HG03095 (cell line): ENCODE data around the gene TEDC2.
"Not testable (repeated sequence)": the region's sequence is repeated elsewhere in the genome, so short reads cannot be mapped to it uniquely, and the experiment has no call there.

ENCODE experiments used
- ATAC-seq: cut with Tn5 transposase; IDR thresholded peaks from one replicate; pipeline ENCODE4 v1.9.1; 2021; ENCODE audit warnings: moderate library complexity; ENCODE audit not compliant: unreplicated experiment

Gene TEDC2

GRCh38 chr16:2475413-2476344, 15.8 kb downstream of the TEDC2 start:
- peak; percentile 8 for ATAC-seq

GRCh38 chr16:2476345-2476720, 16.4 kb downstream of the TEDC2 start:
- no peak for ATAC-seq

DNA sequence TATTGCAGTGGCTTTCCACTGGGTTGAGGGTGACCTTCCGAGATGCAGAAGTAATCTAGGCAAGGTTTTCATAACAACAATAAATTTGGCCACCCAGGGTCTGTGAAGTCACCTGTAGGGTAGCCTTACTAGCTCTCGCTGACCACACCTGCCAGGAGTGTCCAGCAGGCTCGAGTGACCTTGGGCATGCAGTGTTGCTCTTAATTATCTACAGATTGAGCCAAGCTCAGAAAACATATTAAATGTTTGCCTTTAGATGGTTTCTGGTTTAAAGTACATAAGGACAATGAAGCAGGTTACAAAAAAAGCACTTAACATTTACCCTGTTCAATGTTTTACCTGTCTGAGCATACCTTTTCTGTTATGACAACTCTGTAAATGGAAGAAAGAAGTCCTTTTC, 16.8 kb downstream of the TEDC2 start:
- ATAC-seq: no peak

GRCh38 chr16:2477327-2477726, 17.4 kb downstream of the TEDC2 start:
- ATAC-seq: no peak

DNA sequence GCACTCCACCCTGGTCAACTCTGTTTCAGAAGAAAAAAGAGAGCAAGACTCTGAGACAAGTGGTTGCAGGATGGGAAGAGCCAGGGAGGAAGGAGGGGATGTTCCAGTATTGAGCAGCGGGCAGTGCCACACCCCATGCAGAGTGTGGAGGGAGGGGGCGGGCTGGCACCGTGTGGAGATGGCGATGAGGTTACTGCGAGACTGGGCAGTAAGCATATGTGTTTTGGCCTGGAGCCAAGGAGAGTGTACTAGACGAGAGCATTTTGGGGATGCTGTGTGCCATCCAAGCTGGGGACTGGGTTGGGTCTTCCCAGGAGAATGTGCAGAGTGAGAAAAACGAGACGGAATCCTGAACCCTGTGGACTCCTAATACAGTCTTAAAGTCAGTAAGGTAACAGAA, 18.4 kb downstream of the TEDC2 start:
- no peak for ATAC-seq

GRCh38 chr16:2479996-2480395, 20.1 kb downstream of the TEDC2 start:
- ATAC-seq: not testable (repeated sequence)

DNA sequence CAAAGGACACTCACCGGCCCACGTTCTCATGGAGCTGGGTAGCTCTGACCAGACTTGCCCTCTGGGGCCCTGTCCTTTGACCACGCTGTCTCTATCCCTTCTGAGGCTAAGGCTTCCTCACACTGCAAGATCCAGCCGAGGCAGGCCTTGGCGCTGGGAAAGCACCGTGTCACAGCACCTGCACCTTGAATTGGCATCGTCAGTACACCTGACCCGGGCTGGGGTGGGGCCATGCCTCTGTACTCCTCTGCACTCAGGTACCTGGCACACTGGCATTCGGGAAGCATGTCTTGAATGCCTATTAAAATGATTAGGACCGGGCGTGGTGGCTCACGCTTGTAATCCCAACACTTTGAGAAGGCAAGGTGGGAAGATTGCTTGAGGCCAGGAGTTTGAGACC, 21.0 kb downstream of the TEDC2 start:
- ATAC-seq: no peak

GRCh38 chr16:2481676-2482075, 21.8 kb downstream of the TEDC2 start:
- no peak for ATAC-seq

DNA sequence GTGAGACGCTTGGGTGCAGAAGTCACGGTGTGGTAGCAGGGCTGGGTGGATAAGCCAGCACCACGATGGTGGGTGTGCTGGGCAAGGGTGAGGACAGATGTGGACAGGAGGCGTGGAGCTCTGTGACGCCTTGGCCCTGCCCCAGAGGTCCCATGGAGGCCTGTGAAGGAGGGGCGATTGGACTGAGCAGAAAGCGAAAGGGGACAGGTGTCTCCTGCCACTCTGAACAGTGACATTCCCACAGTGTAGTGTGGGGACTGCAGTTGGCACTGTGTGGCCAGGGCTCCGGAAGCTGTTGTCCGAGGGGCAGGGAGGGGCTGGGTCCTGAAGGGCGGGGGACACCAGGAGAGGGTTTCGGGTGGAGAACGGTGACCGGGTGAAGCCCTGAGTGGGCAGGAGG, 22.3 kb downstream of the TEDC2 start:
- no peak for ATAC-seq

GRCh38 chr16:2482708-2483534, 23.0 kb downstream of the TEDC2 start:
- no peak for ATAC-seq

DNA sequence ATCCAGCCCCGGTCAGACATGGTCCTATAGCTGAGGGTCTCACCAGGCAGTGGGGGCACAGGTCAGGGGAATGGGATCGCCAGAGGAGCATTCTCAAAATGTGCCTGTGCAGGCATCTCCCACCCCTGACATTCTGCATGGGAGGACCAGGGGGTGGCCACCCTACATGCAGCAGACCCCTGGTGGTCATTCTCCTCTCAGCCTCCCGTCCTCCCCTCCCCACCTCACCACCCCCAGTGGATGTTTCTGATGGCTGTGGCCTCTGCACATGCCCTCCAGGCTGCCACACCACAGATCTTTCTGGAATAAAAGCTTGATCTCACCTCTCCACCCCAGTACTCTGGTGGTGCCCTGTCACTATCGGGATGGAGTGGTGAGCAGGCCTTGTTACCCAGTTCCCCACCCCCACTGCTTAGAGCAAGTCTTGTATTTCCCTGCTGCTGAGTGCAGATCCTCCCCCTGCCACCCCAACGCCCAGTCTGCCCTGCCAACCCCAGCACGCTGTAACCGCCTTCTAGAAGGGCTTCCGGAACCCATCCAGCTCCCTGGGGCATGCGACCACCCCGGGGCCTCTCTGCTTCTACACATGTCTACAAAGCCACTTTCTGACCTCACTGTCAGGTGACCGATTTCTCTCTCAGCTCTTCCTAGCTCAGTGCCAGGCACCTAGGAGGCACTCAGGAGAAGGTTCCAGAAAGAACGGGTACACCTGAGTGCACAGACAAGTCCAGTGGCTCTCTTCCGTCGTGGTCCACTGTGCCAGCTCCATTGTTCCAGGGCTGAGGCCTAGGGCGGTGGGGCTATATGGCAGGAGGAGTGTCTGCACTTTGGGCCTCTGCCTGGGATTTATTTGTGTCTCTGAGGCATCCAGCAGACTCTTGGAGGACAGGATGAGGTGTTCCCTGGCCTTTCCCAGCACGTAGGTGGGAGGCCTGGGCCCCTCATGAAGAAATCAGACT, 24.3 kb downstream of the TEDC2 start:
- no peak for ATAC-seq

DNA sequence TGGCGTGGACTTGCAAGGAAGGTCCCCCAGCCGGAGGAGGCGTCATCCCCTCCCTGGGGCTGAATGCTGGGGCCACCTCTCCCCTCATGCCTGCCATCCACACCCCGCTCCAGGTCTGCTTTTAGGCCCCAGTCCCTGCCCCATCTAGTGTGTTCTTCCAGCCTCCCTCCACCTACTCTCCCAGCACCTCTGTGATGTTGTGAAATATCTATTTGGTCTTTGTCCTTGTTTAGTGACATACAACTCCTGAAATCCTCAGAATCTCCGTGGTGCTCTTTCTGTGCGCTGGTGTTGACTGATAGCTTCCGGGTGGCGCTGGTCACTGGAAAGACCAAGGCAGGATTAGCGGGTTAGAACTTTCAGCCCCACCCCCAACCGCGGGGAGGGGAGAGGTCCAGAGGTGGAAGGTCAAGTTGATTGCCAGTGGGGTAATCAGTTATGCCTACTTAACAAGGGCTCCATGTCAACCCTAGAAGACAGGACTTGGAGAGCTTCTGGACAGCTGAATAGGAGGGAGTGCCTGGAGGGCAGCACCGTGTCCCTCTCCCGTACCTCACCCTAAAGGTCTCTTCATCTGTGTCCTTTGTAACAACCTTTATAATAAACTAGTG, 25.1 kb downstream of the TEDC2 start:
- ATAC-seq: no peak

GRCh38 chr16:2485811-2486507, 26.1 kb downstream of the TEDC2 start:
- no peak for ATAC-seq

GRCh38 chr16:2486645-2487516, 27.0 kb downstream of the TEDC2 start:
- ATAC-seq: peak; percentile 66

GRCh38 chr16:2487517-2487842, 27.6 kb downstream of the TEDC2 start:
- ATAC-seq: no peak

- ATAC-seq: no peak
Measured at GRCh38 chr16:2487903-2488531, 28.1 kb downstream of the TEDC2 start.

DNA sequence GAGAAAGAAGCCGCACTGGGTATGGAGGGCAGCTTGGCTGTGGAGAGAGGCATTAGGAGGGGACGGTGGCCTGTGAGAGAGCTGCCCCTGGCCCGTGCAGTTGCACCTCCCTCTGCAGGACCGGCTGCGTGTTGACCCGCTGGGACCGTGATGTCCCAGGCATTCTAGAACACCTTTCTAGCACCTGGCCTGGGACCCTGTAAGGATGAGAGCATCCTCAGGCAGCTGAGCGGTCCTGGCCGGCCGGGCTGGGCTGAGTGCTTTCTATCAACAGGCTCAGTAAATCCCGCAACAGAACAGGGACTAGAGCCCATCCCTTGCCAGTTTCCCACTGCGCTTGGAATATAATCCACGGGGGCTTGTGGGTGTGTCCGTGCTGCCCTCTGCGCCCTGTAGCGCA, 29.7 kb downstream of the TEDC2 start:
- no peak for ATAC-seq
